GM13976 (cell line): ENCODE data around the gene NCMAP.
"Not testable (repeated sequence)": the region's sequence is repeated elsewhere in the genome, so short reads cannot be mapped to it uniquely, and the experiment has no call there.

Experiments used
- DNase-seq: peaks from one replicate; pipeline ENCODE4 v3.0.0; 2012; ENCODE audit warnings: low spot score
- CTCF ChIP-seq: IDR thresholded peaks from 2 replicates; pipeline ENCODE4 v1.5.1; 2012; ENCODE audit warnings: borderline replicate concordance, mild to moderate bottlenecking; ENCODE audit not compliant: insufficient read depth; ENCODE audit errors: extremely low read depth, missing control alignments, control extremely low read depth
- in situ Hi-C: fragments of 300-500 bp; cut with MboI; formaldehyde crosslinking; loops from one replicate; pipeline ENCODE4 v1.12.0; 2022; ENCODE audit warnings: low sequenced_read_pairs, mixed read lengths, inconsistent platforms; ENCODE audit not compliant: unreplicated experiment

Gene NCMAP

DNA sequence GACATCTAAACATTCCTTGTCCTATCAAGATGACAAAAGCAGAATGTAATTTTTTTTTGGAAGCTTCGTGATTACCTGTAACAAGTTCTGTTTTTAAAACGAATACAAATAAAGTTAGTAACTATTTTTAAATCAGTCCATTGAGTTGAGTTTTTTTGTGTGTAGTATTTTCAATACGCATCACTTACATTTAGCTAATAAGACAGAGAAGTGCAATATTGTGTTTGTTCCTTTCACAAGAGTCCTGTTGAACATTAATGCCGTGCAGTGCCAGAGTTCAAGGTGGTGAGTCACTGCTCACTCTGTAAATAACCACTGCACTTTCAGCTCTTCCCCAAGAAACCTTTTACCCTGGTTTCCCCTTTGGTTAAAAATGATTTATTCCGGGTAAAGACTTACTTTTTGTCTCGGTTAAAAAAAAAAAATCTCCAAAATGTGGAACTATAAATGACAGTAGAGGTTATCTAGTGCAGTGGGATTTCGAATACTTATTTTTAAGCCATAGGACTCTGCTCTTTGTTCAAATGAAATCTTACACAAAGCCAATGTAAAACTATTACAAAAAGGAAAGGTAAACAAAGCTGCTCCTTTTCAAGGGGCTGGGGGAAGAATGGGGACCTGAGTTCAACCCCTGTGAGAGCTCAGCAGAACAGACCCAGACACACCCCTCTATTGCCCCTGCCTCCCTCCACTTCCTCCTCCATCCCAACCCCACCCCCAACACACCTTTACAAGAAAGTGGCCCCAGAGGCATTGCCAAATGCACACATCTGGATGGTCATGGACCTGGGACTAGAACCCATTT, 14.8 kb upstream of the NCMAP start:
- TF ChIP-seq CTCF, result no peak
- in situ Hi-C loops, result no loop called here
- DNase-seq, result no peak

DNA sequence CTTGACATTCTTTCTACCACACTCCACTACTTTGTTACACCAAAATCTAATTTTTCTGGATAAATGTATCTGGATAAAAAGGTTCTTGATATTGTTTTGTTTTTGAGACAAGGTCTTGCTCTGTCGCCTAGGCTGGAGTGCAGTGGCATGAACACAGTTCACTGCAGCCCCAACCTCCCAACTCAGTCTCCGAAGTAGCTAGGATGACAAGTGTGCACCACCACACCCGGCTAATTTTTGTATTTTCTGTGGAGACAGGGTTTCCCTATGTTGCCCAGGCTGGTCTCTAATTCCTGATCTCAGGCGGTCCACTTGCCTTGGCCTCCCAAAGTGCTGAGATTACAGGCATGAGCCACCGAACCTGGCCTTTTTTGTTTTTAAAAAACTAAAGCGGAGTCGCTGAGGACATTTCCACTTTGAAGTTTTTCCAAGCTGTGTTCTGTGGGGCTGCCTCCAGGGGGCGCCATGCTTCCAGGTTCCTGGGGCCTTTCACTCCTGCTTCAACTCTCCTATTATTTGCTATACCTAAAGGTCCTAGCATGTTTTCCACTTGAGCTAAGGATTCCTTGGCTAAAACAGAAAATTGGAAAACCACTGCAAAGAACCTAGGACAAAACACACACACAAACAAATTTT, 14.1 kb upstream of the NCMAP start:
- DNase-seq, result no peak
- TF ChIP-seq CTCF, result peak; percentile 33
- in situ Hi-C loops, result no loop called here

DNA sequence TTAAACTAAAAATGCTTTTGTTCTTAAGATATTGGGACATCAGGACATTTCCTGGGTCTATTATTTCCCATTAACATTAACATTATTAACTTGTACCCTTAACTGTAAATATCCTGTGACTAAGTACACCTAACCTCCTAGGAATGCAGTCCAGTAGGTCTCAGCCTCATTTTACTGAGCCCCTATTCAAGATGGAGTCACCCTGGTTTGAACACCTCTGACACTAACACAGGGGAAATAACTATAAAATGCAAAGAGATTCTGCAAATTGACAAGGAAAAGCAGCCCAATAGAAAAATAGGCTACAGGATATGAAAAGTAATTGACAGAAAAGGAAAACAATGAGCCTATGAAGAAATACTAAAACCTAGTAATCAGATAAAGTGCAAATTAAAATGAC, 11.6 kb upstream of the NCMAP start:
- no peak for TF ChIP-seq CTCF
- DNase-seq, result no peak
- in situ Hi-C loops, result no loop called here

DNA sequence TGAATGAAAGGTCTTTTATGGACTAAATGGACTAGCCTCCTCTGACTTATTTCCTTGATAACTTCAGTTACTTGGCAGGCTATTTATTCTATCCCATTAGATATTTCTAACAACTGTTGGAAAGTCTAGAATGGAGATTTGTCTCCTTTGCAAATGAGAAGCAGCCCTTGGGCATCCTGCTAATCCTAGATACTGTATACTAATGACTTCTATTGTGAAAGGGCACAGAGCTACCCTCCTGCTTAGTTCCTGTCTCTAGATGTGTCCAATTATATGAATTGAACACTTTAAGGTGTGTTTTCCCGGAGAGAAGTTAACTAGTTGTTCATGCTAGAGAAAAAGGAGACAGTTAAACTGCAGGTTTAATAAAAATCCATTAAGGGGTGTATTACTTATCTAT, 10.2 kb upstream of the NCMAP start:
- TF ChIP-seq CTCF, result no peak
- DNase-seq, result no peak
- in situ Hi-C loops, result no loop called here

- in situ Hi-C loops, result no loop called here
- no peak for TF ChIP-seq CTCF
- no peak for DNase-seq
Measured at GRCh38 chr1:24547195-24547594, 8.7 kb upstream of the NCMAP start.

DNA sequence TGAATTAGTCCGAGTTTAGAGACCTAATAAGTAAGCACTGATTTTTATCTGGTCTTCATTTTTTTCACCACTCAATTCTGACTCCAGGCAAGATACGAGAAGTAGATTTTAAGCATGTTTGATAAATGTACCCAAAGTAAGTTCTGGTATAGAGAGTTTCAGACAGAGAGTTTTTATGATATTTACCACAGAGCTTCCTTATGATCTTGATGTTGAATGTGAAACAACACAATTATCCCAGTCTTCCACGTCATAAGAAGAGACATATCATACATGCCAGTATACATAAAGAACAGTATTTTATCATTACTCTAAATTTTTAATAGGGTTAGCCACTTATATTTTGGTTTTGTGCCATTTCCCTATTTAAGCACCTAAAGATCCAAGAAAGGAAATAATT, 7.8 kb upstream of the NCMAP start:
- no peak for TF ChIP-seq CTCF
- in situ Hi-C loops, result no loop called here

GRCh38 chr1:24549210-24549609, 6.7 kb upstream of the NCMAP start:
- in situ Hi-C loops, DNase-seq: not testable (repeated sequence)

More for the DNA sequence above, 7.8 kb upstream of the NCMAP start:
- no peak for DNase-seq
